Measurements from ENCODE around the gene GPR148.

Gene GPR148

GRCh38 chr2:130749641-130750040 is 20.8 kb downstream of the GPR148 start:
- DNase-seq (ENCODE audit: low spot score) = no peak

GRCh38 chr2:130754811-130755210 is 25.9 kb downstream of the GPR148 start:
- DNase-seq (ENCODE audit: low spot score) = no peak

GRCh38 chr2:130755256-130756052 is 26.6 kb downstream of the GPR148 start, which contains the start of gene AMER3:
Gene AMER3 (plus strand): TSS chr2:130755540. CDS start chr2:130762073, 6,533 bp downstream.
- no peak for DNase-seq (ENCODE audit: low spot score)

DNA sequence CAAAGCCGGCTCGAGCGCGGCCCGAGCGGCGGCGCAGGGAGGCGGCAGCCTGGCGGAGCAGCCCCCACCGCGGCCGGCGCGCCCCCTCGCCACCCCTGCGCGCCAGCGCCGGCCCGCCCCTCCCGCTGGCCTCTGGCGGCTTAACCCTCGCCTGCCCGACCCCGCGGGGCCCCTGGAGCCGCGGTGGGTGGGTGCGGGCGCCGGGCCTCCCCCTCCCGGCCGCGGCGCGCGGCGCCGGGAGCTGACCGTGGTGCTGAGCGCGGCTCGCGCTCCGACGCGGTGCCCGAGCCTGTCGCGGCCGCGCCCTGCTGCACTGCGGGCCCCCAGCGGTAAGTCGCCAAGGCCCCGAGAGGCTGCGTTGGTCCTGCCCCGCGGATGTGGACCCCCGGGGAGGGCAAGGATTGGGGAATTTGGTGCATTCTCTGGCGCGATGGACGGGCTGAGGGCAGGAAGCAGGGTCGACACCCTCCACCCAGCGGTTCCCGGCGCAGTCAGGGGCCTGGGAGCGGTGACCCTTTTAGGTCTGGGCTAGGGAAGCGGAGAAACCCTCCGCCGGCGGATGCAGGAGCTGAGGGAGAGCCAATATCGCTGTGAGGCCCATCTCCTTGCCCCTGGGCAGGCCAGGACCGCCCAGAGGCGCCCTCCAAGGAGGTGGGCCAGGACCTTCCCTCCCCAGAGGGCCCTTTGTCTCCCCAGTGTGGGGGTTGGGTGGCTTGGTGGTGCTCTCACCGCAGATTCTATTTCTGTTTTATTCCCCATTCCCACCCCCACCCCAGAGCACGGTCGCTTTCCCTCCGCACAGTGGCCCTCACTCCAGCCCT is 27.4 kb downstream of the GPR148 start:
- no peak for DNase-seq (ENCODE audit: low spot score)

DNA sequence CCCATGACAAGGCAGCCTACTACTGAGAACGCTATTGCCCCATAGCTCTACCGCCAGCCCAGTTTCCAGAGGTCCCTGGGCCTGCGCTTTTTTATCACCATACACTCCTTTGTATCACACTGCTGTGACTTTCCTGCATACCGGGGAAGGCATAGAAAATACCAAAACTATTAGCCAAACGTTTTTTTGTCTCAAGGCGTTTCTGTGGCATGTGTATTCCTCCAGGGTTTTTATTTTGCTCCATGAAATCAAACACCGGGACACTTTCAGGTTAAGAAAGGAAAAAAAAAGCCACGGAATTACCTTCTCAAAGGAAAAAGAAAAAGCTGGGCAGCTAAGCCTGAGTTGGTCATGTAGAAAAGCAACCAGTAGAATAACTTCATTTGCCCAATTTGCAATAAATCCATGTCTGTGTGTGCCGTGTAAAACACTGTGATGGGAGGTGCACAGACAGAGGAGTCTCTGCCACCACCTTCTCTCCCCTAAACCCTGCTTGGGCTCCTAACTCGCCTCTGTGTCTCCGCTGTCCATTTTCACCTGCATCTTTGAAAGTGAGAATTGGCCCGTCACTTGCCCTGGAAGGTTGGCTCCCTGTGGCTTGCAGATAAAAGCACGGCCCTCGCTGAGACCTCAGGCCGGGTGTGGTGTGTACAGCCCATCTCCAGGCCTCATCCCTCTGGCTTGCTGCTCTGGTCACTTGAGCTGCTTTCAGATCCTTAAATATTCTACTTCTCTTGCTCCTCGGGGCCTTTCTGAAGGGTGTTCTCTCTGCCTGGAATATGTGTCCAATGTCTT is 28.2 kb downstream of the GPR148 start:
- no peak for DNase-seq (ENCODE audit: low spot score)

GRCh38 chr2:130759906-130760753 is 31.3 kb downstream of the GPR148 start:
- DNase-seq (ENCODE audit: low spot score) = no peak

DNA sequence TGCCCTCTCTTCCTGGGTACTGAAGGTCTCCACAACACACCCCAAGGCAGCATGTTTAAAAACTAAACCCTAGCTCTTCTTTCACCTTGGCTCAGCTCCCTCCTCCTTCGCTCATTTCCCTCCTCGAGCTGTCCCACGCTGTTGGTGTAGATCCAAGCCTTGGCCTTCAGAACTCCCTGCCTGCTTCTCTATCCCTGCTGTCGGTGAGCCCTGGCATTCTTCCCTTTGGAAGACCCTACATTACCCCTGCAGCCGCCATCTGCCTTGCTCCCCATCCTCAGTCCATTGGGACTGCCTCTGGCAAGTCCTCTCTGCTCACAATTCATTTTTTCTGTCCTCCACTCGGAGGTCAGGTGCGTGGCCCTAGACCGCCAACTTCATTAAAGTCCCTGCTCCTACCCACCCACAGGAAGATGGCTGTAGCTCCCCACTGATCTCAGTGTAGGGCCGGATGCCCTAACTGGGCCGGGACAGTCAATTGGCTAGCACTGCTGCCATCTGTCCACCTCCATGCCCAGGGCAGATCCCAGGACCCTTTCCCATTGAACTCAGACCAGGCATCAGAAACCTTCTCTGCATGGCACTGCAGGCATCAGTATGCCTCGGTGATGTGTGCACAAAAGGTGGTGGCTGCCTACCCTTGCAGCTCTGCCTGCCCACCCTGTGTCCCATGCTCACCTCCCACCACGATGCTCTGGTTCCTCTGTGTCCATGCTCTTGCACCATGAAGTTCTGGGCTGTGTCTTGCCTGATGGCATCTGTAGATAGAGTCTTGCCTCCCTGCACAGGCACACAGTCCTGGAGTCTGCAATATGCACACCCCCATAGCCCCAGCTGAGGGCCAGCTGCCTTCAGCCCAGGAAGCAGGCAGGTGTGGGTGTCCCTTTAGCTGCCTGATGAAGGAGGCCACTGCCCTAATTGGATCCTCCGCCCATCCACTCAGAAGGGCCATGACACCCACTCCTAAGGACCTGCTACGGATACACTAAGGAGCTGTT is 32.2 kb downstream of the GPR148 start:
- no peak for DNase-seq (ENCODE audit: low spot score)

- DNase-seq (ENCODE audit: low spot score) = no peak
These were observed 33.4 kb downstream of the GPR148 start for GRCh38 chr2:130762031-130762909.

DNA sequence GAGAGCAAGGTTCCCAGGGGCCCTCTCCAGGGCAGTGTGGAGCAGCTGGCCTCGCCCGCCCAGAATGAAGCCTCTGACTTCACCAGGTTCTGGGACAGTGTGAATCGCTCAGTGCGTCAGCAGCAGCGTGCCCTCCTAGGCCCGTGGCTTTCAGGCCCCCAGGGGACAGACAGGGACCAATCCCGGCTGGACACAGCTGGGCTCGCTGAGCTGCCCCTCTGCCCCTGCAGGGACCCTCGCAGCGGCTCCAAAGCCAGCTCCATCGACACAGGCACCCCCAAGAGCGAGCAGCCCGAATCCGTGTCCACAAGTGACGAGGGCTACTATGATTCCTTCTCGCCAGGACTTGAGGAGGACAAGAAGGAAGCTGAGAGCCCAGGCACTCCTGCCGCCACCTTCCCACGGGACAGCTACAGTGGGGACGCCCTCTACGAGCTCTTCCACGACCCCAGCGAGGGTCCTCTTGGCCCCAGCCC is 34.1 kb downstream of the GPR148 start:
- DNase-seq (ENCODE audit: low spot score) = no peak

GRCh38 chr2:130763405-130763804 is 34.5 kb downstream of the GPR148 start:
- DNase-seq (ENCODE audit: low spot score) = no peak

DNA sequence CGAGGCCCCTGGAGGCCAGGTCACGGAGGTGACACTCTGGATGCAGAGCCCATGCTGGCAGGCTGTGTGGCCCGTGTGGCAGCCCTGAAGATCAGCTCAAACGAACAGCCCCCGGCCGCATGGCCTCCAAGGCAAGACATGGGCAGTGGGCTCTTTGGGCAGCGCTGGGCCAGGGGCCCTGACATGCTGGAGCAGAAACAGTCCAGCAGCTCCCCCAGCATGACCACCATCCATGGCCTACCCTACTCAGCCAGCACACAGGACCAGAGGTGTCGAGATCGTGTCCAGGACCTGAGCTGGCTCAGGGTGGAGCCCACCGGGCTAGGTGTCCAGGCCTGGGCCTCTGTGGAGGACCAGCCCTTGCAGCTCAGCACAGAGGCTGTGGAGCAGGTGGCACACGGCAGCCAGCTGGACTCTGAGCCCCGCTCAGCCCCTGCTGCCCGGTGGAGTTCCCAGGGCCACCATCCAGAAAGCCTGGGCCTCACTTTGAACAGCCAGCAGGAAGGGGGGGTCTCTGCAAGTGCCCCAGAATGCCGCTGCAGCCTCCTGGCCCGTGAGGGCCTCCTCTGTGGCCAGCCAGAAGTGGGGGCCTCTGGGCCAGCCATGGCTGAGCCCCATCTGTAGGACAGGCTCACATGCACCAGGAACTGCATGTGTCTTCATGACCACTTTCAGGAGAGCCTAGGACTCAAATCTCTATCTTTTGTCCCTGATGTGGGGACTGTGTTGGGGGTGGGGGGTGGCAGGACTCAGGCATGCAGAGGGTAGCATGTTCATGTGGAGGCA is 35.4 kb downstream of the GPR148 start:
- no peak for DNase-seq (ENCODE audit: low spot score)

- no peak for DNase-seq (ENCODE audit: low spot score)
These were observed 35.9 kb downstream of the GPR148 start for GRCh38 chr2:130764821-130765115.

DNA sequence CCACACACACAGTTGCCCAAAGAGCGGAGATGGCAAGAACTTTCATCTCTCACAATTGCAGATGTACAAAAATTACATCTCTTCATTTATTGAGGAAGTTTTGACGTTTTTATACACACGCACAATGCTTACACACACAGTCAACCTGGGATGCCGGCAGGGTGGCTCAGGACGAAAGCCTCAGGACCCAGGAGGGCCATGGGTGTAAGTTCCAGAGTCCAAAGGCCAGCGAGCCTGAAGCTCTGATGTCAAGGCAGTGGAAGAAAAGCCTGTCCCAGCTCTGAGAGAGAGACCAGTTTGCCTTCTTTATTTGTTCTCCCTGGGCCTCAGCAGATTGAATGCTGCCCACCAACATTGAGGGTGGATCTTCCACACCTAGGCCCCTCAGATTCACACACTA is 36.6 kb downstream of the GPR148 start:
- no peak for DNase-seq (ENCODE audit: low spot score)

GRCh38 chr2:130766037-130766436 is 37.2 kb downstream of the GPR148 start:
- DNase-seq (ENCODE audit: low spot score) = no peak

GRCh38 chr2:130766711-130767407 is 38.0 kb downstream of the GPR148 start:
- DNase-seq (ENCODE audit: low spot score) = no peak

- DNase-seq (ENCODE audit: low spot score) = no peak
These were observed 38.5 kb downstream of the GPR148 start for GRCh38 chr2:130767408-130767775.

GRCh38 chr2:130768191-130768855 is 39.5 kb downstream of the GPR148 start:
- no peak for DNase-seq (ENCODE audit: low spot score)

All from RKO (cell line).